Gastroesophageal sphincter (tissue), 3 donors: Measurements from ENCODE around the gene ULK2.
"Not testable (repeated sequence)": the region's sequence is repeated elsewhere in the genome, so short reads cannot be mapped to it uniquely, and the experiment has no call there.

ENCODE experiments used
- POLR2A ChIP-seq, 2 donors: fragments of 450-650 bp; IDR thresholded peaks; one replicate each; pipeline ENCODE4 v1.6.1; 2017; ENCODE audit warnings: antibody characterized with exemption in 2 of 2, mild to moderate bottlenecking in 2 of 2, moderate library complexity in 1 of 2
- TF ChIP-seq, protein P1 (sequence below), 4 experiments: fragments of 200-600 bp in 2 of 4; fragments of 450-650 bp in 2 of 4; sonication (generic) in 1 of 4; IDR thresholded peaks; one replicate each; pipeline ENCODE4 v1.5.1; 2017 to 2019; ENCODE audit warnings: antibody characterized with exemption in 4 of 4, mild to moderate bottlenecking in 2 of 4, moderate library complexity in 2 of 4

DNA sequence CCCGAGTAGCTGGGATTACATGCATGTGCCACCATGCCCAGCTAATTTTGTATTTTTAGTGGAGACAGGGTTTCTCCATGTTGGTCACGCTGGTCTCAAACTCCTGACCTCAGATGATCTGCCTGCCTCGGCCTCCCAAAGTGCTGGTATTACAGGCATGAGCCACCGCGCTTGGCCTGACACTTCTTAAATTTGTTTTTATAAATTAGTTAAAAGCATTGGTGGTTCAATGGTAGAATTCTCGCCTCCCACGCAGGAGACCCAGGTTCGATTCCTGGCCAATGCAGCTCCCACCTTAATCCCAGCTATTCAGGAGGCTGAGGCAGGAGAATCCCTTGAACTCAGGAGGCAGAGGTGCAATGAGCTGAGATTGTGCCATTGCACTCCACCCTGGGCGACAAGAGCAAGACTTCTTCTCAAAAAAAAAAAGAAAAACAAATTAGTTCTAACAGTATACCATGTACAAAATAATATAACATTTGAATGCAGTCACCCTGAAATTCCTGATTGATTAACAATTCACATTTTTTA lies 7.0 kb downstream of the ULK2 start:
- TF ChIP-seq, protein P1, sequence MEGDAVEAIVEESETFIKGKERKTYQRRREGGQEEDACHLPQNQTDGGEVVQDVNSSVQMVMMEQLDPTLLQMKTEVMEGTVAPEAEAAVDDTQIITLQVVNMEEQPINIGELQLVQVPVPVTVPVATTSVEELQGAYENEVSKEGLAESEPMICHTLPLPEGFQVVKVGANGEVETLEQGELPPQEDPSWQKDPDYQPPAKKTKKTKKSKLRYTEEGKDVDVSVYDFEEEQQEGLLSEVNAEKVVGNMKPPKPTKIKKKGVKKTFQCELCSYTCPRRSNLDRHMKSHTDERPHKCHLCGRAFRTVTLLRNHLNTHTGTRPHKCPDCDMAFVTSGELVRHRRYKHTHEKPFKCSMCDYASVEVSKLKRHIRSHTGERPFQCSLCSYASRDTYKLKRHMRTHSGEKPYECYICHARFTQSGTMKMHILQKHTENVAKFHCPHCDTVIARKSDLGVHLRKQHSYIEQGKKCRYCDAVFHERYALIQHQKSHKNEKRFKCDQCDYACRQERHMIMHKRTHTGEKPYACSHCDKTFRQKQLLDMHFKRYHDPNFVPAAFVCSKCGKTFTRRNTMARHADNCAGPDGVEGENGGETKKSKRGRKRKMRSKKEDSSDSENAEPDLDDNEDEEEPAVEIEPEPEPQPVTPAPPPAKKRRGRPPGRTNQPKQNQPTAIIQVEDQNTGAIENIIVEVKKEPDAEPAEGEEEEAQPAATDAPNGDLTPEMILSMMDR (IDR thresholded peaks at IDR 0.05): not testable (repeated sequence)
- TF ChIP-seq POLR2A (IDR thresholded peaks at IDR 0.05): not testable (repeated sequence)
